CD4-positive, alpha-beta T cell (primary cell): Measurements from ENCODE around the gene ENTR1. TPM values are rescaled to one million over a fixed set of nuclear protein-coding genes. Genes with fewer than 3 reads are reported as not detected.
A peak's percentile ranks its signal among the peaks of the same experiment; 100 is the strongest.

Experiments used
- ATAC-seq: fragments of 200-7000 bp; cut with Tn5 transposase; one replicate; pipeline ENCODE4 v1.10.0; 2022; ENCODE audit warnings: mild to moderate bottlenecking; ENCODE audit not compliant: poor library complexity
- CTCF ChIA-PET: fragments of 350-600 bp; sonication (Branson Sonifier 250); formaldehyde crosslinking; loops from one replicate; lab custom pipeline; 2021; ENCODE audit warnings: antibody characterized with exemption, inconsistent platforms; lab: Charles Lee
- POLR2A ChIA-PET: fragments of 350-600 bp; sonication (Branson Sonifier 250); formaldehyde crosslinking; loops from one replicate; lab custom pipeline; 2021; ENCODE audit warnings: antibody characterized with exemption, inconsistent platforms; lab: Charles Lee
- DNase-seq, 14 experiments: peaks; one replicate each; pipeline ENCODE4 v3.0.0-alpha.2; 2013 to 2020; ENCODE audit warnings: mixed read lengths in 2 of 14
- H3K27ac ChIP-seq, 2 donors: one replicate each; pipeline versions ENCODE4 v1.5.1 to v1.7.0; 2013; ENCODE audit warnings: low read length in 2 of 2, low read depth in 1 of 2, mild to moderate bottlenecking in 1 of 2
- H3K27me3 ChIP-seq, 2 experiments: 1 replicate in 1 of 2; 2 replicates in 1 of 2; pipeline versions ENCODE4 v1.6.1 to v1.7.0; 2013; ENCODE audit warnings: low read length in 2 of 2, control low read depth in 1 of 2, mild to moderate bottlenecking in 1 of 2, moderate library complexity in 1 of 2; ENCODE audit not compliant: insufficient read depth in 2 of 2, control insufficient read depth in 1 of 2
- H3K36me3 ChIP-seq: one replicate; pipeline ENCODE4 v1.6.1; 2013; ENCODE audit warnings: low read length, control low read depth; ENCODE audit not compliant: insufficient read depth
- H3K4me1 ChIP-seq: one replicate; pipeline ENCODE4 v1.6.1; 2013; ENCODE audit warnings: low read length, control low read depth; ENCODE audit not compliant: insufficient read depth
- H3K4me3 ChIP-seq: one replicate; pipeline ENCODE4 v1.5.1; 2013; ENCODE audit warnings: mild to moderate bottlenecking, low read length, moderate library complexity
- H3K9me3 ChIP-seq, 2 experiments: 1 replicate in 1 of 2; 2 replicates in 1 of 2; pipeline versions ENCODE4 v1.6.1 to v1.7.0; 2013; ENCODE audit warnings: low read length in 2 of 2, mild to moderate bottlenecking in 2 of 2, control low read depth in 1 of 2, moderate library complexity in 1 of 2; ENCODE audit not compliant: control insufficient read depth in 1 of 2, insufficient read depth in 1 of 2
- H3K27ac Mint-ChIP-seq: one replicate; pipeline ENCODE4 v1.8.0; 2020; ENCODE audit warnings: mixed read lengths
- H3K27me3 Mint-ChIP-seq: one replicate; pipeline ENCODE4 v1.8.0; 2021; ENCODE audit warnings: mixed read lengths
- H3K36me3 Mint-ChIP-seq: one replicate; pipeline ENCODE4 v1.8.0; 2021; ENCODE audit warnings: low read depth, mixed read lengths
- H3K4me1 Mint-ChIP-seq: one replicate; pipeline ENCODE4 v1.8.0; 2021; ENCODE audit warnings: low read depth, mixed read lengths
- H3K4me3 Mint-ChIP-seq: one replicate; pipeline ENCODE4 v1.8.0; 2020; ENCODE audit warnings: mild to moderate bottlenecking, mixed read lengths
- H3K9me3 Mint-ChIP-seq: one replicate; pipeline ENCODE4 v1.8.0; 2020; ENCODE audit warnings: mixed read lengths
- CTCF ChIP-seq: fragments of 200-600 bp; IDR thresholded peaks from one replicate; pipeline ENCODE4 v1.8.0; 2022; ENCODE audit warnings: antibody characterized with exemption, mild to moderate bottlenecking
- intact Hi-C, 2 experiments: fragments of 100-400 bp; cut with DNase I in 1 of 2; cut with micrococcal nuclease in 1 of 2; formaldehyde crosslinking; loops; one replicate each; pipeline versions ENCODE4 v1.15.1 to v1.9.0; 2023 to 2025; cut with DNase I, micrococcal nuclease
- total RNA-seq, 174 experiments: library from RNA in 2 of 174; stranded (reverse) in 2 of 174; gene quantifications; one replicate each; pipeline ENCODE4 v1.2.3 and lab custom pipeline; 2021 to 2026

Gene ENTR1
- total RNA-seq, 2 experiments from 2014 or later, result 37.7 to 43.2 TPM

- no peak overlapping the region for H3K27ac Mint-ChIP-seq
- peaks cover 21% of the 10 kb centered on the region for H3K36me3 Mint-ChIP-seq
- POLR2A ChIA-PET, result no interaction called here
- H3K27me3 Mint-ChIP-seq, result no peaks in the 10 kb centered on the region
- peaks cover 58% of the 10 kb centered on the region for H3K36me3 ChIP-seq
- peaks cover 19% of the 10 kb centered on the region for H3K4me1 Mint-ChIP-seq
- no peak overlapping the region for H3K4me3 ChIP-seq
- ATAC-seq, result no peak
- no peaks in the 10 kb centered on the region for H3K27me3 ChIP-seq
- intact Hi-C loops, result no loop called here
- no peak overlapping the region for H3K4me3 Mint-ChIP-seq
- CTCF ChIA-PET, result interaction anchor here (1.5 kb wide), 1 partner anchor 34 kb away, joined by 7 read pairs; the partner anchor contains the start of gene DNLZ
- TF ChIP-seq CTCF, result no peak
- DNase-seq, result no peak
- peaks cover 34% of the 10 kb centered on the region for H3K4me1 ChIP-seq
- no peak overlapping the region for H3K27ac ChIP-seq
- H3K9me3 Mint-ChIP-seq, result no peaks in the 10 kb centered on the region
- H3K9me3 ChIP-seq, result no peaks in the 10 kb centered on the region
These were observed 12.8 kb downstream of the ENTR1 start for GRCh38 chr9:136397643-136398042.

- Mint-ChIP-seq H3K27me3 (no peaks in the 10 kb centered on the region), H3K9me3 (no peaks in the 10 kb centered on the region), H3K4me1 (peaks cover 13% of the 10 kb centered on the region), H3K4me3 (peak overlapping the region; percentile 60), H3K27ac (no peak overlapping the region), H3K36me3 (peaks cover 33% of the 10 kb centered on the region)
- H3K27me3 ChIP-seq, result no peaks in the 10 kb centered on the region
- no peak overlapping the region for H3K4me3 ChIP-seq
- no peak for DNase-seq
- intact Hi-C loops, result no loop called here
- ChIA-PET CTCF (interaction anchor here (1.0 kb wide), 1 partner anchor 32 kb away, joined by 4 read pairs; the partner anchor contains the start of gene DNLZ), POLR2A (no interaction called here)
- no peak overlapping the region for H3K27ac ChIP-seq
- no peak for ATAC-seq
- no peaks in the 10 kb centered on the region for H3K9me3 ChIP-seq
- peaks cover 65% of the 10 kb centered on the region for H3K36me3 ChIP-seq
- TF ChIP-seq CTCF, result no peak
- H3K4me1 ChIP-seq, result peaks cover 28% of the 10 kb centered on the region
These were observed 14.2 kb downstream of the ENTR1 start for GRCh38 chr9:136396219-136396515.

- TF ChIP-seq CTCF, result no peak
- ATAC-seq, result no peak
- peaks cover 36% of the 10 kb centered on the region for H3K36me3 Mint-ChIP-seq
- no peak overlapping the region for H3K27ac Mint-ChIP-seq
- H3K9me3 Mint-ChIP-seq, result no peaks in the 10 kb centered on the region
- peaks cover 10% of the 10 kb centered on the region for H3K4me1 Mint-ChIP-seq
- no peaks in the 10 kb centered on the region for H3K9me3 ChIP-seq
- no peak overlapping the region for H3K4me3 Mint-ChIP-seq
- no peaks in the 10 kb centered on the region for H3K27me3 Mint-ChIP-seq
- no peaks in the 10 kb centered on the region for H3K27me3 ChIP-seq
- DNase-seq, result no peak
- no peak overlapping the region for H3K27ac ChIP-seq
- CTCF ChIA-PET, result no interaction called here
- POLR2A ChIA-PET, result no interaction called here
- peaks cover 67% of the 10 kb centered on the region for H3K36me3 ChIP-seq
- intact Hi-C loops, result no loop called here
- H3K4me1 ChIP-seq, result peaks cover 22% of the 10 kb centered on the region
- no peak overlapping the region for H3K4me3 ChIP-seq
These were observed 14.8 kb downstream of the ENTR1 start for GRCh38 chr9:136395345-136396218.
